ENCODE results near the gene HMOX2.

GRCh38 chr16:4550591-4550990 is 74.4 kb downstream of the HMOX2 start:
- no peak for TF ChIP-seq POLR2AphosphoS5 (IDR thresholded peaks at IDR 0.05)
- no peak for TF ChIP-seq POLR2A (IDR thresholded peaks at IDR 0.05; ENCODE audit: low read depth)
- TF ChIP-seq CTCF (IDR thresholded peaks at IDR 0.05), result no peak
- TF ChIP-seq EP300 (IDR thresholded peaks at IDR 0.05), result no peak

Measured in esophagus muscularis mucosa (tissue), 4 donors.